Urinary bladder (tissue), 4 donors: ENCODE data around the gene LIM2. TPM values are rescaled to one million over a fixed set of nuclear protein-coding genes. Genes with fewer than 3 reads are reported as not detected.

ENCODE experiments used
- DNase-seq: peaks from one replicate; pipeline ENCODE4 v3.0.0-alpha.2; 2015; ENCODE audit errors: extremely low spot score
- H3K27ac ChIP-seq: one replicate; pipeline ENCODE4 v1.5.1; 2013; ENCODE audit warnings: low read depth, mild to moderate bottlenecking, moderate library complexity
- H3K36me3 ChIP-seq: one replicate; pipeline ENCODE4 v1.6.1; 2013; ENCODE audit warnings: mild to moderate bottlenecking, moderate library complexity; ENCODE audit not compliant: insufficient read depth
- H3K4me1 ChIP-seq: one replicate; pipeline ENCODE4 v1.6.1; 2013; ENCODE audit warnings: mild to moderate bottlenecking, moderate library complexity; ENCODE audit not compliant: insufficient read depth
- H3K4me3 ChIP-seq: one replicate; pipeline ENCODE4 v1.5.1; 2013; ENCODE audit warnings: low read depth, low read length
- WGBS: extraction: QIAGEN DNeasy Blood & Tissue Kit; methylation state at CpG from one replicate; pipeline ENCODE4 v1.1.7; 2013; 5-methylcytosine and 5-hydroxymethylcytosine counted together
- polyA plus RNA-seq: library from polyadenylated mRNA; stranded (reverse); fragments of 200-250 nt; gene quantifications from one replicate; pipeline ENCODE4 v1.2.3, GENCODE V29; 2013
- total RNA-seq: library from RNA; depleted of rRNA; stranded (reverse); fragments of >200 nt; gene quantifications from one replicate; pipeline ENCODE4 v1.2.3, GENCODE V29; 2014
- donor health status: healthy with polysubstance abuse.
- donor health status: healthy.

LIM2 gene
- total and polyA plus RNA-seq, 2 donors: not detected

GRCh38 chr19:51366389-51367254, 21.2 kb downstream of the LIM2 start:
- WGBS: under 1% methylated on average over 54 of the region's 54 CpGs
- H3K4me1 ChIP-seq: peaks cover 2% of the 10 kb centered on the region
- peak overlapping the region; percentile 89 for H3K27ac ChIP-seq
- peak overlapping the region; percentile 77 for H3K4me3 ChIP-seq
- peak; percentile 98 for DNase-seq
- no peaks in the 10 kb centered on the region for H3K36me3 ChIP-seq

- Histone ChIP-seq H3K4me1 (peaks cover 2% of the 10 kb centered on the region), H3K4me3 (peak within 1 kb of the TSS; percentile 77), H3K27ac (peak within 1 kb of the TSS; percentile 92), H3K36me3 (no peaks in the 10 kb centered on the region)
- WGBS: under 1% methylated on average over 27 of the region's 27 CpGs
- no peak for DNase-seq
Observed at GRCh38 chr19:51365965-51366388, 21.8 kb downstream of the LIM2 start, which contains the start of gene ETFB. Gene ETFB (minus strand): TSS chr19:51366388. CDS start chr19:51366326, 62 bp downstream.

- Histone ChIP-seq H3K27ac (no peak overlapping the region), H3K4me3 (peak overlapping the region; percentile 77), H3K36me3 (no peaks in the 10 kb centered on the region), H3K4me1 (peaks cover 2% of the 10 kb centered on the region)
- no peak for DNase-seq
- 17% methylated on average over 10 of the region's 10 CpGs for whole genome bisulfite sequencing
Observed at GRCh38 chr19:51365211-51365964, 22.4 kb downstream of the LIM2 start.

- H3K4me3 ChIP-seq: no peak overlapping the region
- no peak overlapping the region for H3K27ac ChIP-seq
- no peak for DNase-seq
- WGBS: 81% methylated on average over 15 of the region's 15 CpGs
- H3K4me1 ChIP-seq: peaks cover 2% of the 10 kb centered on the region
- no peaks in the 10 kb centered on the region for H3K36me3 ChIP-seq
Observed at GRCh38 chr19:51364200-51365106, 23.3 kb downstream of the LIM2 start.

- no peak overlapping the region for H3K27ac ChIP-seq
- no peak overlapping the region for H3K4me3 ChIP-seq
- H3K36me3 ChIP-seq: no peaks in the 10 kb centered on the region
- no peak for DNase-seq
- peaks cover 2% of the 10 kb centered on the region for H3K4me1 ChIP-seq
- 88% methylated on average over 13 of the region's 13 CpGs for WGBS
Observed at GRCh38 chr19:51361239-51361638, 26.5 kb downstream of the LIM2 start.

- no peaks in the 10 kb centered on the region for H3K4me1 ChIP-seq
- no peak overlapping the region for H3K4me3 ChIP-seq
- WGBS: 80% methylated on average over 4 of the region's 4 CpGs
- no peak for DNase-seq
- no peak overlapping the region for H3K27ac ChIP-seq
- no peaks in the 10 kb centered on the region for H3K36me3 ChIP-seq
Observed at GRCh38 chr19:51359294-51359693, 28.5 kb downstream of the LIM2 start.

- DNase-seq: no peak
- WGBS: 86% methylated on average over 7 of the region's 7 CpGs
- Histone ChIP-seq H3K4me3 (no peak overlapping the region), H3K36me3 (no peaks in the 10 kb centered on the region), H3K27ac (no peak overlapping the region), H3K4me1 (no peaks in the 10 kb centered on the region)
Observed at GRCh38 chr19:51357952-51358351, 29.8 kb downstream of the LIM2 start.

GRCh38 chr19:51356159-51356801, 31.5 kb downstream of the LIM2 start:
- H3K4me3 ChIP-seq: no peak overlapping the region
- WGBS: 96% methylated on average over 10 of the region's 10 CpGs
- H3K36me3 ChIP-seq: no peaks in the 10 kb centered on the region
- DNase-seq: no peak
- no peak overlapping the region for H3K27ac ChIP-seq
- no peaks in the 10 kb centered on the region for H3K4me1 ChIP-seq

GRCh38 chr19:51354742-51355148, 33.0 kb downstream of the LIM2 start:
- H3K27ac ChIP-seq: no peak overlapping the region
- 37% methylated on average over 8 of the region's 8 CpGs for WGBS
- H3K4me1 ChIP-seq: no peaks in the 10 kb centered on the region
- DNase-seq: peak; percentile 71
- no peak overlapping the region for H3K4me3 ChIP-seq
- no peaks in the 10 kb centered on the region for H3K36me3 ChIP-seq

- Histone ChIP-seq H3K4me3 (no peak overlapping the region), H3K27ac (no peak overlapping the region), H3K4me1 (no peaks in the 10 kb centered on the region), H3K36me3 (no peaks in the 10 kb centered on the region)
- WGBS: 63% methylated on average over 12 of the region's 12 CpGs
- no peak for DNase-seq
Observed at GRCh38 chr19:51354103-51354741, 33.6 kb downstream of the LIM2 start.

GRCh38 chr19:51352783-51353360, 34.9 kb downstream of the LIM2 start:
- no peaks in the 10 kb centered on the region for H3K36me3 ChIP-seq
- WGBS: 94% methylated on average over 16 of the region's 16 CpGs

GRCh38 chr19:51351266-51351990, 36.3 kb downstream of the LIM2 start:
- Histone ChIP-seq H3K4me3 (no peak overlapping the region), H3K36me3 (peaks cover under 1% of the 10 kb centered on the region), H3K4me1 (no peaks in the 10 kb centered on the region), H3K27ac (no peak overlapping the region)
- WGBS: 91% methylated on average over 11 of the region's 11 CpGs
- no peak for DNase-seq

More at GRCh38 chr19:51352783-51353360, 34.9 kb downstream of the LIM2 start:
- no peak for DNase-seq
- Histone ChIP-seq H3K4me1 (no peaks in the 10 kb centered on the region), H3K4me3 (no peak overlapping the region), H3K27ac (no peak overlapping the region)
